ENCODE measurements around the gene NDUFS2.
"Not testable (repeated sequence)": the region's sequence is repeated elsewhere in the genome, so short reads cannot be mapped to it uniquely, and the experiment has no call there.

NDUFS2 gene

GRCh38 chr1:161220002-161220401, 17.8 kb downstream of the NDUFS2 start:
- no peak for DNase-seq (ENCODE audit: low read depth)

GRCh38 chr1:161222175-161223019, 20.2 kb downstream of the NDUFS2 start:
- no peak for DNase-seq (ENCODE audit: low read depth)

GRCh38 chr1:161223805-161224694, 21.9 kb downstream of the NDUFS2 start:
- no peak for DNase-seq (ENCODE audit: low read depth)

GRCh38 chr1:161224695-161225087, 22.5 kb downstream of the NDUFS2 start:
- not testable (repeated sequence) for DNase-seq (ENCODE audit: low read depth)

- no peak for DNase-seq (ENCODE audit: low read depth)
Observed at GRCh38 chr1:161225178-161225533, 23.0 kb downstream of the NDUFS2 start.

GRCh38 chr1:161225534-161226319, 23.6 kb downstream of the NDUFS2 start, which contains the start of gene TOMM40L:
TOMM40L (plus strand) TSS chr1:161226060; CDS start chr1:161226490, 430 bp downstream.
- peak; percentile 86 for DNase-seq (ENCODE audit: low read depth)

- no peak for DNase-seq (ENCODE audit: low read depth)
Observed at GRCh38 chr1:161226320-161226711, 24.1 kb downstream of the NDUFS2 start.

GRCh38 chr1:161226759-161227158, 24.6 kb downstream of the NDUFS2 start:
- no peak for DNase-seq (ENCODE audit: low read depth)

- peak; percentile 81 for DNase-seq (ENCODE audit: low read depth)
Observed at GRCh38 chr1:161227196-161227871, 25.2 kb downstream of the NDUFS2 start.

GRCh38 chr1:161228032-161228431, 25.9 kb downstream of the NDUFS2 start:
- DNase-seq (ENCODE audit: low read depth): no peak

GRCh38 chr1:161229896-161230295, 27.7 kb downstream of the NDUFS2 start:
- no peak for DNase-seq (ENCODE audit: low read depth)

- DNase-seq (ENCODE audit: low read depth): no peak
Observed at GRCh38 chr1:161230762-161231161, 28.6 kb downstream of the NDUFS2 start.

- no peak for DNase-seq (ENCODE audit: low read depth)
Observed at GRCh38 chr1:161233102-161233501, 30.9 kb downstream of the NDUFS2 start.

- no peak for DNase-seq (ENCODE audit: low read depth)
Observed at GRCh38 chr1:161235957-161236775, 34.0 kb downstream of the NDUFS2 start.

- DNase-seq (ENCODE audit: low read depth): no peak
Observed at GRCh38 chr1:161238039-161238473, 35.9 kb downstream of the NDUFS2 start, which contains the start of gene NR1I3. NR1I3 (minus strand) TSS chr1:161238203; CDS start chr1:161236565, 1,638 bp downstream.

GRCh38 chr1:161241682-161242081, 39.5 kb downstream of the NDUFS2 start:
- no peak for DNase-seq (ENCODE audit: low read depth)

GRCh38 chr1:161242313-161242712, 40.1 kb downstream of the NDUFS2 start:
- no peak for DNase-seq (ENCODE audit: low read depth)

GRCh38 chr1:161244888-161245287, 42.7 kb downstream of the NDUFS2 start:
- no peak for DNase-seq (ENCODE audit: low read depth)

- DNase-seq (ENCODE audit: low read depth): not testable (repeated sequence)
Observed at GRCh38 chr1:161250100-161250499, 47.9 kb downstream of the NDUFS2 start.

- DNase-seq (ENCODE audit: low read depth): no peak
Observed at GRCh38 chr1:161250829-161251228, 48.7 kb downstream of the NDUFS2 start.

Measured in stimulated activated CD4-positive, alpha-beta T cell treated with anti-CD3 and anti-CD28 coated beads, Interleukin-2, amount 100 ng/mL, for 4 hours (primary cell).